SK-N-SH treated with all-trans-retinoic acid at 6 μM for 48 hours (cell line): ENCODE results near the gene PNN.

Experiments
- ATAC-seq: fragments of 200-7000 bp; cut with Tn5 transposase; 3 replicates; pipeline ENCODE4 v1.9.1; 2020; ENCODE audit warnings: mild to moderate bottlenecking, moderate library complexity
- ARNTL ChIP-seq: fragments of 450-650 bp; formaldehyde crosslinking; IDR thresholded peaks from 2 replicates; pipeline ENCODE4 v1.5.0; 2020; ENCODE audit warnings: low read depth, mild to moderate bottlenecking, moderate library complexity, borderline replicate concordance
- BACH2 ChIP-seq: fragments of 250-450 bp; sonication (Bioruptor Pico); IDR thresholded peaks from 2 replicates; pipeline ENCODE4 v1.9.0; 2021; ENCODE audit warnings: mild to moderate bottlenecking, borderline replicate concordance
- CREB5 ChIP-seq: fragments of 250-450 bp; sonication (Bioruptor Pico); IDR thresholded peaks from 2 replicates; pipeline ENCODE4 v1.5.1; 2020; ENCODE audit warnings: low read depth, mild to moderate bottlenecking, moderate library complexity
- CSDC2 ChIP-seq: fragments of 250-450 bp; sonication (Bioruptor Pico); IDR thresholded peaks from 2 replicates; pipeline ENCODE4 v1.5.0; 2020; ENCODE audit warnings: mild to moderate bottlenecking, moderate library complexity
- CSRNP3 ChIP-seq: fragments of 250-450 bp; sonication (Bioruptor Pico); IDR thresholded peaks from 2 replicates; pipeline ENCODE4 v1.5.1; 2021; ENCODE audit warnings: mild to moderate bottlenecking, moderate library complexity
- ESRRG ChIP-seq: fragments of 250-450 bp; sonication (Bioruptor Pico); IDR thresholded peaks from 2 replicates; pipeline ENCODE4 v1.6.1; 2021; ENCODE audit warnings: mild to moderate bottlenecking
- GLIS3 ChIP-seq: fragments of 250-450 bp; sonication (Bioruptor Pico); IDR thresholded peaks from 2 replicates; pipeline ENCODE4 v1.5.0; 2020; ENCODE audit warnings: mild to moderate bottlenecking, moderate library complexity
- ISL1 ChIP-seq: fragments of 250-450 bp; sonication (Bioruptor Pico); IDR thresholded peaks from 2 replicates; pipeline ENCODE4 v2.1.2; 2022; ENCODE audit warnings: mild to moderate bottlenecking, moderate library complexity
- OSR1 ChIP-seq: fragments of 250-450 bp; sonication (Bioruptor Pico); IDR thresholded peaks from 2 replicates; pipeline ENCODE4 v1.8.0; 2022; ENCODE audit warnings: moderate library complexity, mild to moderate bottlenecking, inconsistent platforms
- PATZ1 ChIP-seq: fragments of 250-450 bp; sonication (Bioruptor Pico); IDR thresholded peaks from 2 replicates; pipeline ENCODE4 v1.8.0; 2020; ENCODE audit warnings: mild to moderate bottlenecking, moderate library complexity, borderline replicate concordance
- PPARA ChIP-seq: fragments of 250-450 bp; sonication (Bioruptor Pico); IDR thresholded peaks from 2 replicates; pipeline ENCODE4 v1.5.0; 2020; ENCODE audit warnings: mild to moderate bottlenecking, borderline replicate concordance
- RARB ChIP-seq: fragments of 250-450 bp; sonication (Bioruptor Pico); IDR thresholded peaks from 2 replicates; pipeline ENCODE4 v1.8.0; 2021; ENCODE audit warnings: mild to moderate bottlenecking, moderate library complexity
- SNAI2 ChIP-seq: fragments of 250-450 bp; sonication (Bioruptor Pico); IDR thresholded peaks from 2 replicates; pipeline ENCODE4 v1.5.0; 2020; ENCODE audit warnings: mild to moderate bottlenecking, moderate library complexity
- TCF4 ChIP-seq: fragments of 250-450 bp; sonication (Bioruptor Pico); IDR thresholded peaks from 2 replicates; pipeline ENCODE4 v1.8.0; 2021; ENCODE audit warnings: mild to moderate bottlenecking, moderate library complexity, borderline replicate concordance
- TOX ChIP-seq: fragments of 250-450 bp; sonication (Bioruptor Pico); IDR thresholded peaks from 2 replicates; pipeline ENCODE4 v1.8.0; 2021; ENCODE audit warnings: mild to moderate bottlenecking, moderate library complexity, borderline replicate concordance
- TSHZ2 ChIP-seq: fragments of 250-450 bp; sonication (Bioruptor Pico); IDR thresholded peaks from 2 replicates; pipeline ENCODE4 v1.5.0; 2020; ENCODE audit warnings: mild to moderate bottlenecking, moderate library complexity
- ZC3H10 ChIP-seq: fragments of 250-450 bp; sonication (Bioruptor Pico); IDR thresholded peaks from 2 replicates; pipeline ENCODE4 v1.5.1; 2021; ENCODE audit warnings: mild to moderate bottlenecking, moderate library complexity
- ZFP30 ChIP-seq: fragments of 450-650 bp; formaldehyde crosslinking; IDR thresholded peaks from 2 replicates; pipeline ENCODE4 v1.5.0; 2022; ENCODE audit warnings: mild to moderate bottlenecking, moderate library complexity
- ZNF565 ChIP-seq: fragments of 450-650 bp; formaldehyde crosslinking; conservative IDR thresholded peaks from 2 replicates; pipeline ENCODE4 v1.5.0; 2020; ENCODE audit warnings: low read depth, mild to moderate bottlenecking, moderate library complexity
- ZNF70 ChIP-seq: fragments of 450-650 bp; formaldehyde crosslinking; IDR thresholded peaks from 2 replicates; pipeline ENCODE4 v1.5.0; 2020; ENCODE audit warnings: mild to moderate bottlenecking, moderate library complexity
- ZNF8 ChIP-seq: fragments of 450-650 bp; formaldehyde crosslinking; IDR thresholded peaks from 2 replicates; pipeline ENCODE4 v1.5.0; 2020; ENCODE audit warnings: mild to moderate bottlenecking, moderate library complexity
- TF ChIP-seq, protein P1 (sequence below): fragments of 250-450 bp; sonication (Bioruptor Pico); IDR thresholded peaks from 2 replicates; pipeline ENCODE4 v1.8.0; 2021; ENCODE audit warnings: low read depth, mild to moderate bottlenecking, moderate library complexity, borderline replicate concordance

Gene PNN

DNA sequence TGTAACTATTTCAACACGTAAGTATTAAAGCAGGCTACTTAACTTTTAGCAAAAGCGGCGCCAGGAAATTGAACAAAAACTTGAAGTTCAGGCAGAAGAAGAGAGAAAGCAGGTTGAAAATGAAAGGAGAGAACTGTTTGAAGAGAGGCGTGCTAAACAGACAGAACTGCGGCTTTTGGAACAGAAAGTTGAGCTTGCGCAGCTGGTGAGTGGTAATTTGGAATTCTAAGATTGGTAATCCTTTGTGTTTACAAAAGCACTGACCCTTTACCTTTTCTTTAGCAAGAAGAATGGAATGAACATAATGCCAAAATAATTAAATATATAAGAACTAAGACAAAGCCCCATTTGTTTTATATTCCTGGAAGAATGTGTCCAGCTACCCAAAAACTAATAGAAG is 4.0 kb downstream of the PNN start:
- TF ChIP-seq GLIS3 (no peak), OSR1 (CRISPR knock-in tag) (no peak), RARB (no peak), ZNF8 (no peak), PATZ1 (CRISPR knock-in tag) (no peak), ESRRG (CRISPR knock-in tag) (no peak), PPARA (CRISPR knock-in tag) (no peak), SNAI2 (CRISPR knock-in tag) (no peak), ZNF565 (CRISPR knock-in tag) (no peak), ZFP30 (CRISPR knock-in tag) (no peak), CREB5 (CRISPR knock-in tag) (no peak), TCF4 (CRISPR knock-in tag) (no peak), CSDC2 (CRISPR knock-in tag) (no peak), BACH2 (CRISPR knock-in tag) (no peak), ARNTL (CRISPR knock-in tag) (no peak)
- ATAC-seq, result no peak

DNA sequence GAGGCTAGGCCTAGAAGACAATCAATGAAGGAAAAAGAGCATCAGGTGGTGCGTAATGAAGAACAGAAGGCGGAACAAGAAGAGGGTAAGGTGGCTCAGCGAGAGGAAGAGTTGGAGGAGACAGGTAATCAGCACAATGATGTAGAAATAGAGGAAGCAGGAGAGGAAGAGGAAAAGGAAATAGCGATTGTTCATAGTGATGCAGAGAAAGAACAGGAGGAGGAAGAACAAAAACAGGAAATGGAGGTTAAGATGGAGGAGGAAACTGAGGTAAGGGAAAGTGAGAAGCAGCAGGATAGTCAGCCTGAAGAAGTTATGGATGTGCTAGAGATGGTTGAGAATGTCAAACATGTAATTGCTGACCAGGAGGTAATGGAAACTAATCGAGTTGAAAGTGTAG is 5.5 kb downstream of the PNN start:
- TF ChIP-seq ISL1, result no peak
- TF ChIP-seq, protein P1, sequence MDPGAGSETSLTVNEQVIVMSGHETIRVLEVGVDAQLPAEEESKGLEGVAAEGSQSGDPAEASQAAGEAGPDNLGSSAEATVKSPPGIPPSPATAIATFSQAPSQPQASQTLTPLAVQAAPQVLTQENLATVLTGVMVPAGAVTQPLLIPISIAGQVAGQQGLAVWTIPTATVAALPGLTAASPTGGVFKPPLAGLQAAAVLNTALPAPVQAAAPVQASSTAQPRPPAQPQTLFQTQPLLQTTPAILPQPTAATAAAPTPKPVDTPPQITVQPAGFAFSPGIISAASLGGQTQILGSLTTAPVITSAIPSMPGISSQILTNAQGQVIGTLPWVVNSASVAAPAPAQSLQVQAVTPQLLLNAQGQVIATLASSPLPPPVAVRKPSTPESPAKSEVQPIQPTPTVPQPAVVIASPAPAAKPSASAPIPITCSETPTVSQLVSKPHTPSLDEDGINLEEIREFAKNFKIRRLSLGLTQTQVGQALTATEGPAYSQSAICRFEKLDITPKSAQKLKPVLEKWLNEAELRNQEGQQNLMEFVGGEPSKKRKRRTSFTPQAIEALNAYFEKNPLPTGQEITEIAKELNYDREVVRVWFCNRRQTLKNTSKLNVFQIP, result no peak
- no peak for TF ChIP-seq OSR1 (CRISPR knock-in tag)
- no peak for TF ChIP-seq ZC3H10 (CRISPR knock-in tag)
- TF ChIP-seq CSDC2 (CRISPR knock-in tag), result no peak
- TF ChIP-seq ZNF565 (CRISPR knock-in tag), result no peak
- no peak for TF ChIP-seq GLIS3
- TF ChIP-seq TSHZ2 (CRISPR knock-in tag), result no peak
- TF ChIP-seq, all 23 proteins: peak for 0

GRCh38 chr14:39181026-39181692 is 6.1 kb downstream of the PNN start:
- no peak for ATAC-seq
- TF ChIP-seq ZC3H10 (CRISPR knock-in tag), result no peak
- no peak for TF ChIP-seq ZNF8
- TF ChIP-seq TSHZ2 (CRISPR knock-in tag), result no peak
- TF ChIP-seq, protein P1, result no peak
- no peak for TF ChIP-seq PPARA (CRISPR knock-in tag)
- no peak for TF ChIP-seq ARNTL (CRISPR knock-in tag)
- TF ChIP-seq CSDC2 (CRISPR knock-in tag), result no peak
- no peak for TF ChIP-seq BACH2 (CRISPR knock-in tag)
- TF ChIP-seq OSR1 (CRISPR knock-in tag), result no peak
- no peak for TF ChIP-seq CSRNP3
- no peak for TF ChIP-seq ESRRG (CRISPR knock-in tag)
- no peak for TF ChIP-seq ZNF565 (CRISPR knock-in tag)
- no peak for TF ChIP-seq ZNF70 (CRISPR knock-in tag)
- no peak for TF ChIP-seq RARB
- no peak for TF ChIP-seq GLIS3
- no peak for TF ChIP-seq TOX (CRISPR knock-in tag)

More for the DNA sequence above, 5.5 kb downstream of the PNN start:
- no peak for ATAC-seq
